ENCODE measurements around the gene MARS1. TPM values are rescaled to one million over a fixed set of nuclear protein-coding genes. Genes with fewer than 3 reads are reported as not detected.
"Not testable (repeated sequence)": the region's sequence is repeated elsewhere in the genome, so short reads cannot be mapped to it uniquely, and the experiment has no call there.

The MARS1 gene
- total RNA-seq, 1 donor from 2014 or later: 71.2 TPM

- no peak for DNase-seq (ENCODE audit: extremely low spot score in 2 of 2)
- Histone ChIP-seq H3K27ac (no peak overlapping the region), H3K9me3 (no peaks in the 10 kb centered on the region), H3K4me3 (no peak overlapping the region), H3K27me3 (no peaks in the 10 kb centered on the region), H3K36me3 (peaks cover 0 to 58% of the 10 kb centered on the region in 2 donors), H3K4me1 (peaks cover 33% of the 10 kb centered on the region)
- TF ChIP-seq CTCF (IDR thresholded peaks at IDR 0.05) (no peak), POLR2A (IDR thresholded peaks at IDR 0.05) (no peak), POLR2AphosphoS5 (IDR thresholded peaks at IDR 0.05; ENCODE audit: insufficient read depth in 1 of 2, low read depth in 1 of 2) (no peak)
- intact Hi-C loops (cut with DNase I): no loop called here
Measured at GRCh38 chr12:57515934-57516541, 28.2 kb downstream of the MARS1 start.

GRCh38 chr12:57516617-57517153 is 28.8 kb downstream of the MARS1 start:
- no peak for DNase-seq (ENCODE audit: extremely low spot score in 2 of 2)
- TF ChIP-seq POLR2AphosphoS5 (IDR thresholded peaks at IDR 0.05; ENCODE audit: insufficient read depth in 1 of 2, low read depth in 1 of 2): no peak
- no peak for TF ChIP-seq CTCF (IDR thresholded peaks at IDR 0.05)
- TF ChIP-seq POLR2A (IDR thresholded peaks at IDR 0.05): no peak
- Histone ChIP-seq H3K4me1 (peaks cover 40% of the 10 kb centered on the region), H3K4me3 (no peak overlapping the region), H3K27me3 (no peaks in the 10 kb centered on the region), H3K9me3 (no peaks in the 10 kb centered on the region), H3K27ac (peak overlapping the region; percentile 99), H3K36me3 (peaks cover 0 to 53% of the 10 kb centered on the region in 2 donors)
- intact Hi-C loops (cut with DNase I): no loop called here

- intact Hi-C loops (cut with DNase I): no loop called here
- TF ChIP-seq POLR2AphosphoS5 (IDR thresholded peaks at IDR 0.05; ENCODE audit: insufficient read depth in 1 of 2, low read depth in 1 of 2) (peak in 1 of 2 donors; percentile 18), CTCF (IDR thresholded peaks at IDR 0.05) (no peak)
- H3K4me1 ChIP-seq: peaks cover 45% of the 10 kb centered on the region
- H3K4me3 ChIP-seq: no peak overlapping the region
- peak overlapping the region; percentile 99 for H3K27ac ChIP-seq
- no peaks in the 10 kb centered on the region for H3K9me3 ChIP-seq
- no peaks in the 10 kb centered on the region for H3K27me3 ChIP-seq
- peaks cover 0 to 48% of the 10 kb centered on the region in 2 donors for H3K36me3 ChIP-seq
- no peak for DNase-seq (ENCODE audit: extremely low spot score in 2 of 2)
Measured at GRCh38 chr12:57517187-57517586, 29.3 kb downstream of the MARS1 start.

- H3K27me3 ChIP-seq; intact Hi-C loops (cut with DNase I); DNase-seq (ENCODE audit: extremely low spot score in 2 of 2); H3K9me3 ChIP-seq; H3K4me3 ChIP-seq: not testable (repeated sequence)
- peaks cover 0 to 43% of the 10 kb centered on the region in 2 donors for H3K36me3 ChIP-seq
- peaks cover 46% of the 10 kb centered on the region for H3K4me1 ChIP-seq
- H3K27ac ChIP-seq: peak overlapping the region; percentile 99
Measured at GRCh38 chr12:57517718-57518117, 29.9 kb downstream of the MARS1 start.

GRCh38 chr12:57518176-57518919 is 30.5 kb downstream of the MARS1 start:
- Histone ChIP-seq H3K4me1 (peaks cover 49% of the 10 kb centered on the region), H3K36me3 (peaks cover 0 to 36% of the 10 kb centered on the region in 2 donors), H3K9me3 (no peaks in the 10 kb centered on the region), H3K27ac (peak overlapping the region; percentile 99), H3K4me3 (peak overlapping the region; percentile 82 to 90), H3K27me3 (no peaks in the 10 kb centered on the region)
- TF ChIP-seq POLR2AphosphoS5 (IDR thresholded peaks at IDR 0.05; ENCODE audit: insufficient read depth in 1 of 2, low read depth in 1 of 2) (no peak), POLR2A (IDR thresholded peaks at IDR 0.05) (no peak), CTCF (IDR thresholded peaks at IDR 0.05) (no peak)
- intact Hi-C loops (cut with DNase I): no loop called here
- no peak for DNase-seq (ENCODE audit: extremely low spot score in 2 of 2)

Data from vagina (tissue), 2 donors.